Islet precursor cell (in vitro differentiated cells): ENCODE data around the gene HOXC4.
A peak's percentile ranks its signal among the peaks of the same experiment; 100 is the strongest.

Experiments used
- DNase-seq: peaks from one replicate; pipeline ENCODE4 v3.0.0-alpha.2; 2018

HOXC4 gene

GRCh38 chr12:54053751-54054741 lies at the start of gene HOXC4:
HOXC4 (plus strand) TSS chr12:54053835; CDS start chr12:54053923, 88 bp downstream.
- peak; percentile 75 for DNase-seq

- DNase-seq, result no peak
These were observed 49.4 kb upstream of the HOXC4 start for GRCh38 chr12:54004063-54004840.

- peak; percentile 87 for DNase-seq
These were observed 48.6 kb upstream of the HOXC4 start for GRCh38 chr12:54004841-54005530.

- DNase-seq, result no peak
These were observed 48.1 kb upstream of the HOXC4 start for GRCh38 chr12:54005531-54005852.

- peak; percentile 95 for DNase-seq
These were observed 47.6 kb upstream of the HOXC4 start for GRCh38 chr12:54005853-54006558.

- no peak for DNase-seq
These were observed 46.9 kb upstream of the HOXC4 start for GRCh38 chr12:54006559-54007220.

- DNase-seq, result no peak
These were observed 45.9 kb upstream of the HOXC4 start for GRCh38 chr12:54007538-54008259.

- no peak for DNase-seq
These were observed 45.4 kb upstream of the HOXC4 start for GRCh38 chr12:54008260-54008552.

- DNase-seq, result no peak
These were observed 44.2 kb upstream of the HOXC4 start for GRCh38 chr12:54009171-54010052.

- DNase-seq, result no peak
These were observed 43.3 kb upstream of the HOXC4 start for GRCh38 chr12:54010053-54010971.

- DNase-seq, result no peak
These were observed 42.5 kb upstream of the HOXC4 start for GRCh38 chr12:54010972-54011664.

- DNase-seq, result no peak
These were observed 41.7 kb upstream of the HOXC4 start for GRCh38 chr12:54011665-54012532.

GRCh38 chr12:54012631-54013409 lies 40.8 kb upstream of the HOXC4 start:
- no peak for DNase-seq

GRCh38 chr12:54014377-54015017 lies 39.1 kb upstream of the HOXC4 start:
- no peak for DNase-seq

- no peak for DNase-seq
These were observed 38.4 kb upstream of the HOXC4 start for GRCh38 chr12:54015018-54015931.
